CD14-positive monocyte (primary cell): ENCODE measurements around the gene HSPB9. TPM values are rescaled to one million over a fixed set of nuclear protein-coding genes. Genes with fewer than 3 reads are reported as not detected.

Experiments
- DNase-seq, 3 donors: peaks; one replicate each; pipeline ENCODE4 v3.0.0-alpha.2; 2011 to 2022
- H2AFZ ChIP-seq: 2 replicates; pipeline ENCODE4 v1.6.0; 2012; ENCODE audit warnings: mild to moderate bottlenecking, low read depth, low read length, inconsistent platforms; ENCODE audit not compliant: insufficient read depth, poor library complexity, severe bottlenecking
- H3K27ac ChIP-seq, 2 donors: 1 replicate in 1 of 2; 2 replicates in 1 of 2; pipeline ENCODE4 v1.5.1; 2012 to 2013; ENCODE audit warnings: low read length in 2 of 2, control low read depth in 1 of 2, inconsistent platforms in 1 of 2, low read depth in 1 of 2, mild to moderate bottlenecking in 1 of 2
- H3K27me3 ChIP-seq, 2 donors: one replicate each; pipeline versions ENCODE4 v1.6.0 to v1.6.1; 2011 to 2013; ENCODE audit warnings: low read length in 2 of 2; ENCODE audit not compliant: control insufficient read depth in 2 of 2, insufficient read depth in 2 of 2
- H3K36me3 ChIP-seq, 2 donors: replicated peaks in 1 of 2; 1 replicate in 1 of 2; 2 replicates in 1 of 2; pipeline versions ENCODE4 v1.5.1 to v1.6.1; 2012 to 2013; ENCODE audit warnings: low read length in 2 of 2, control low read depth in 1 of 2, inconsistent platforms in 1 of 2, mild to moderate bottlenecking in 1 of 2; ENCODE audit not compliant: insufficient read depth in 2 of 2, control insufficient read depth in 1 of 2
- H3K4me1 ChIP-seq, 2 donors: 1 replicate in 1 of 2; 2 replicates in 1 of 2; pipeline versions ENCODE4 v1.5.1 to v1.6.1; 2012 to 2013; ENCODE audit warnings: low read length in 2 of 2, control low read depth in 1 of 2, inconsistent platforms in 1 of 2, mild to moderate bottlenecking in 1 of 2, moderate library complexity in 1 of 2; ENCODE audit not compliant: insufficient read depth in 2 of 2, control insufficient read depth in 1 of 2
- H3K4me2 ChIP-seq: replicated peaks from 2 replicates; pipeline ENCODE3; 2012; ENCODE audit warnings: low read length, moderate library complexity, mild to moderate bottlenecking; ENCODE audit not compliant: poor library complexity, severe bottlenecking; ENCODE audit errors: extremely low read depth
- H3K4me3 ChIP-seq, 3 experiments: fragments of 200-600 bp in 1 of 3; sonication (generic) in 1 of 3; replicated peaks in 1 of 3; 1 replicate in 2 of 3; 2 replicates in 1 of 3; pipeline ENCODE4 v1.5.1; 2011 to 2013; ENCODE audit warnings: low read length in 3 of 3, mild to moderate bottlenecking in 3 of 3, control low read depth in 2 of 3, low read depth in 2 of 3, inconsistent platforms in 1 of 3, moderate library complexity in 1 of 3
- H3K79me2 ChIP-seq: 2 replicates; pipeline ENCODE4 v1.6.0; 2012; ENCODE audit warnings: mild to moderate bottlenecking, control low read depth, inconsistent platforms, low read length, moderate library complexity; ENCODE audit not compliant: insufficient read depth
- H3K9ac ChIP-seq: 2 replicates; pipeline ENCODE4 v1.6.0; 2017; ENCODE audit warnings: low read length, mild to moderate bottlenecking; ENCODE audit not compliant: insufficient read depth, poor library complexity, severe bottlenecking
- H3K9me3 ChIP-seq, 2 donors: replicated peaks in 1 of 2; 1 replicate in 1 of 2; 2 replicates in 1 of 2; pipeline versions ENCODE4 v1.5.1 to v1.6.1; 2012 to 2013; ENCODE audit warnings: low read length in 2 of 2, control low read depth in 1 of 2; ENCODE audit not compliant: control insufficient read depth in 1 of 2, insufficient read depth in 1 of 2
- H4K20me1 ChIP-seq: 2 replicates; pipeline ENCODE4 v1.6.0; 2012; ENCODE audit warnings: mild to moderate bottlenecking, low read length, control low read depth, moderate library complexity; ENCODE audit not compliant: insufficient read depth
- H3K27ac Mint-ChIP-seq, 7 donors: one replicate each; pipeline ENCODE4 v1.8.0; 2020; ENCODE audit warnings: mild to moderate bottlenecking in 7 of 7, mixed read lengths in 7 of 7, moderate library complexity in 6 of 7, inconsistent platforms in 2 of 7
- H3K27me3 Mint-ChIP-seq, 3 donors: one replicate each; pipeline ENCODE4 v1.8.0; 2021 to 2022; ENCODE audit warnings: low read depth in 3 of 3, mild to moderate bottlenecking in 3 of 3, mixed read lengths in 3 of 3, moderate library complexity in 3 of 3, inconsistent platforms in 1 of 3
- H3K36me3 Mint-ChIP-seq, 2 donors: one replicate each; pipeline ENCODE4 v1.8.0; 2020; ENCODE audit warnings: mixed read lengths in 2 of 2, inconsistent platforms in 1 of 2, mild to moderate bottlenecking in 1 of 2
- H3K4me1 Mint-ChIP-seq: one replicate; pipeline ENCODE4 v1.8.0; 2020; ENCODE audit warnings: mild to moderate bottlenecking, mixed read lengths
- H3K4me3 Mint-ChIP-seq, 2 donors: one replicate each; pipeline ENCODE4 v1.8.0; 2020; ENCODE audit warnings: mild to moderate bottlenecking in 2 of 2, mixed read lengths in 2 of 2, moderate library complexity in 1 of 2
- H3K9me3 Mint-ChIP-seq, 7 donors: one replicate each; pipeline ENCODE4 v1.8.0; 2020 to 2022; ENCODE audit warnings: mixed read lengths in 7 of 7, mild to moderate bottlenecking in 6 of 7, moderate library complexity in 6 of 7, inconsistent platforms in 2 of 7
- CTCF ChIP-seq: fragments of 200-600 bp; IDR thresholded peaks from one replicate; pipeline ENCODE4 v1.8.0; 2022; ENCODE audit warnings: antibody characterized with exemption, mild to moderate bottlenecking
- WGBS: methylation state at CpG from one replicate; pipeline ENCODE4 v1.1.5; 2013; ENCODE audit warnings: missing lambda C conversion rate; ENCODE audit not compliant: insufficient coverage; 5-methylcytosine and 5-hydroxymethylcytosine counted together
- intact Hi-C, 2 donors: fragments of 100-400 bp; cut with micrococcal nuclease; formaldehyde crosslinking; loops; one replicate each; pipeline versions ENCODE4 v1.15.0 to v1.15.1; 2023
- polyA plus RNA-seq, 3 donors: library from polyadenylated mRNA; depleted of rRNA in 1 of 3; unstranded in 2 of 3; stranded (reverse) in 1 of 3; fragments of 300-500 nt in 2 of 3; fragments of >200 nt in 1 of 3; fragmentation: Illumina TruSeq in 2 of 3; gene quantifications; 1 replicate in 2 of 3; 2 replicates in 1 of 3; pipeline ENCODE4 v1.2.3, GENCODE V29; 2012 to 2021

Gene HSPB9
- polyA plus RNA-seq, 3 donors, result 0.04 TPM; not detected in 2

- Histone ChIP-seq H2AFZ (no peak overlapping the region), H3K27ac (no peak overlapping the region), H4K20me1 (no peaks in the 10 kb centered on the region), H3K4me1 (peaks cover 8 to 10% of the 10 kb centered on the region in 2 donors), H3K79me2 (no peaks in the 10 kb centered on the region), H3K9ac (no peak overlapping the region), H3K9me3 (no peaks in the 10 kb centered on the region), H3K4me3 (no peak overlapping the region), H3K36me3 (no peaks in the 10 kb centered on the region), H3K4me2 (no peak overlapping the region), H3K27me3 (peaks cover 3 to 13% of the 10 kb centered on the region in 2 donors)
- Mint-ChIP-seq H3K27me3 (peaks cover 17 to 19% (median 18%) of the 10 kb centered on the region in 3 donors), H3K4me1 (peaks cover 6% of the 10 kb centered on the region), H3K4me3 (no peak overlapping the region), H3K27ac (no peak overlapping the region), H3K9me3 (peaks cover 0 to 4% (median 1%) of the 10 kb centered on the region in 7 donors), H3K36me3 (peaks cover 0 to 5% of the 10 kb centered on the region in 2 donors)
- no peak for DNase-seq
- intact Hi-C loops, result no loop called here
- no peak for TF ChIP-seq CTCF
- WGBS, result no CpG with 5 or more reads among the region's 4 CpGs
These were observed 45.6 kb upstream of the HSPB9 start for GRCh38 chr17:42076797-42077559.

GRCh38 chr17:42077755-42078154, 44.8 kb upstream of the HSPB9 start:
- no peaks in the 10 kb centered on the region for H3K9me3 ChIP-seq
- no peaks in the 10 kb centered on the region for H3K79me2 ChIP-seq
- no peak overlapping the region for H2AFZ ChIP-seq
- 100% methylated on average over 5 of the region's 5 CpGs for WGBS
- Mint-ChIP-seq H3K9me3 (peaks cover 0 to 4% (median 1%) of the 10 kb centered on the region in 7 donors), H3K27ac (no peak overlapping the region), H3K36me3 (peaks cover 0 to 5% of the 10 kb centered on the region in 2 donors), H3K27me3 (peaks cover 11 to 15% (median 13%) of the 10 kb centered on the region in 3 donors), H3K4me1 (peaks cover 3% of the 10 kb centered on the region), H3K4me3 (no peak overlapping the region)
- H4K20me1 ChIP-seq, result no peaks in the 10 kb centered on the region
- no peak overlapping the region for H3K4me3 ChIP-seq
- H3K9ac ChIP-seq, result no peak overlapping the region
- no peak for DNase-seq
- H3K27me3 ChIP-seq, result peaks cover 0 to 7% of the 10 kb centered on the region in 2 donors
- H3K27ac ChIP-seq, result no peak overlapping the region
- peaks cover 2% of the 10 kb centered on the region in 2 donors for H3K4me1 ChIP-seq
- TF ChIP-seq CTCF, result no peak
- no peaks in the 10 kb centered on the region for H3K36me3 ChIP-seq
- intact Hi-C loops, result no loop called here
- no peak overlapping the region for H3K4me2 ChIP-seq
